Cardiac muscle cell (in vitro differentiated cells and primary cell): ENCODE data around the gene CCL25. TPM values are rescaled to one million over a fixed set of nuclear protein-coding genes. Genes with fewer than 3 reads are reported as not detected.
A peak's percentile ranks its signal among the peaks of the same experiment; 100 is the strongest.

Experiments
- DNase-seq, 2 donors: peaks; one replicate each; pipeline versions ENCODE4 v3.0.0 to v3.0.0-alpha.2; 2010 to 2017; ENCODE audit warnings: low read depth in 1 of 2, low spot score in 1 of 2
- H3K27ac ChIP-seq: fragments of 200-600 bp; sonication (generic); 2 replicates; pipeline ENCODE4 v1.5.1; 2016
- H3K27me3 ChIP-seq: fragments of 200-600 bp; sonication (generic); 2 replicates; pipeline ENCODE4 v1.6.0; 2016; ENCODE audit warnings: control low read depth
- H3K36me3 ChIP-seq: fragments of 200-600 bp; sonication (generic); 2 replicates; pipeline ENCODE4 v1.5.1; 2016; ENCODE audit warnings: control low read depth
- H3K4me1 ChIP-seq: fragments of 200-600 bp; sonication (generic); 2 replicates; pipeline ENCODE4 v1.8.1; 2017; ENCODE audit warnings: low read depth, mild to moderate bottlenecking, mixed run types
- H3K4me3 ChIP-seq: fragments of 200-600 bp; sonication (generic); 2 replicates; pipeline ENCODE4 v1.5.1; 2016; ENCODE audit warnings: mild to moderate bottlenecking
- H3K9me3 ChIP-seq: fragments of 200-600 bp; sonication (generic); 2 replicates; pipeline ENCODE4 v1.5.1; 2017; ENCODE audit warnings: low read depth, mild to moderate bottlenecking, control low read depth
- CTCF ChIP-seq: IDR thresholded peaks from 2 replicates; pipeline ENCODE4 v1.5.1; 2012; ENCODE audit warnings: low read depth, mild to moderate bottlenecking, low read length
- polyA plus RNA-seq: library from polyadenylated mRNA; unstranded; fragments of >200 nt; fragmentation: Nextera tagmentation; extraction: Ambion mirVana; gene quantifications from 2 replicates; pipeline ENCODE4 v1.2.1, GENCODE V29; 2016
- total RNA-seq: library from RNA; depleted of rRNA; stranded (reverse); fragments of >200 nt; gene quantifications from 2 replicates; pipeline ENCODE4 v1.2.3, GENCODE V29; 2016

Gene CCL25, protein sequence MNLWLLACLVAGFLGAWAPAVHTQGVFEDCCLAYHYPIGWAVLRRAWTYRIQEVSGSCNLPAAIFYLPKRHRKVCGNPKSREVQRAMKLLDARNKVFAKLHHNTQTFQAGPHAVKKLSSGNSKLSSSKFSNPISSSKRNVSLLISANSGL
- not detected in 2 replicates for total RNA-seq
- not detected in 2 replicates for polyA plus RNA-seq

DNA sequence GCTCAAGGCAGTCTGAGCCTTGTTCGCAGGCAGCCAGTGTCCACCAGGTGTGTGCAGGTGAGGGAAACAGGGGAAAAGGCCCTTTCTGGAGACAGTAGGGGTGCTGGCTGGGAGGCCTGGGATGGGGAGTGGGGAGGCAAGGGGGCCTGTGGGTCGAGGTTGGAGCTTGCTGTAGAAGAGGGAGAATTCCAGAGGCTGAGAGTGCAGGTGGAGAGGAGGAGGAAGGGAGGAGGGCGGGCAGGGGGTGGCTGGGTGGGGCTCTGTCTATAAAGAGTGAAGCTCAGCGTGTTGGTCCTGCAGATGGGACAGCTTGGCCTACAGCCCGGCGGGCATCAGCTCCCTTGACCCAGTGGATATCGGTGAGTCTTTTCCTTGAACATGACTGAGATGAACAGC is at the start of gene CCL25:
TSS of gene CCL25 (plus strand) at position 297 of the 396 bp plus-strand sequence. CDS start 290 bp downstream, outside the sequence.
- TF ChIP-seq CTCF = no peak
- Histone ChIP-seq H3K9me3 (no peaks in the 10 kb centered on the region), H3K27ac (no peak within 1 kb of the TSS), H3K4me1 (no peaks in the 10 kb centered on the region), H3K4me3 (no peak within 1 kb of the TSS), H3K27me3 (peaks cover 3% of the 10 kb centered on the region), H3K36me3 (no peaks in the 10 kb centered on the region)
- DNase-seq = no peak

GRCh38 chr19:8004001-8004400 is 48.6 kb upstream of the CCL25 start:
- TF ChIP-seq CTCF = no peak
- H3K27ac ChIP-seq = peak overlapping the region; percentile 95
- H3K4me1 ChIP-seq = peaks cover 16% of the 10 kb centered on the region
- DNase-seq = no peak
- H3K36me3 ChIP-seq = no peaks in the 10 kb centered on the region
- peak overlapping the region; percentile 86 for H3K4me3 ChIP-seq
- no peaks in the 10 kb centered on the region for H3K9me3 ChIP-seq
- no peaks in the 10 kb centered on the region for H3K27me3 ChIP-seq

DNA sequence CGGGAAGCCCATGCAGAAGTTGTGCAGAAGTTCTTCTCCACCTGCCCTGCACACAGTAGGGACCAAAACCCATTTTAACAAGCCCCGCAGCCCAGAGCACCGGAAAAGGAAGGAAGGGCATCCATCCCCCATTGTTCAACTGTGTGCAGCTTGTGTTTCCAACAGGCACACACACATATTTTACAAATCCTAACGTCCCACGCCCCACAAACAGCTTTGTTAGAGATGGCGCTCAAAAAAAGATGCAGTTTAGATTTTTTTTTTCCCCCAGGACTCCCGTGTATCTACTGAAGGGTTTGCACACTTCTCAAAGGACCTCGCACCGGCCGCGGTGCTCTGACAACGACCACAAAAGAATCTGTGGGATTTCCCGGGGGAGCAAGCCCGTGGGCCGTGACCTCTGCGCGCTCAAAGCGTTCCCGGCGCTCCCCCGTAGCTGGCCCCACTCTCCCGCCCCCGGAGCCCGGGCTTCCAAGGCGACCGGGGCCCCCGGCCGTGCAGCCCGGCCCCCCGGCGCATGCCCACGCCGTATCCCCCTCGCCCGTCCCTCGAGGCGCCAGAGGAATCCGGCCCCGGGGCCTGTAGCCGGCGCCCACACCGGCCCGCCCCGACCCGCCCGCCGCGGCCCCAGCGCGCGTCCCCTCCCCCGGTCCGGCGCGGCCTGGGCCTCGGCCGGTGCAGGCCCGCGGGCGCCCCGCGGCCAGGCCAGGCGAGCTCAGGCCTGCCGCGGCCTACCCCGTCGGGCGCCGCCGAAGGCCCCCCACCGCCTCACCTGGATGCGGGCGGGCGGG is 47.6 kb upstream of the CCL25 start:
- peak overlapping the region; percentile 95 for H3K27ac ChIP-seq
- no peaks in the 10 kb centered on the region for H3K36me3 ChIP-seq
- H3K27me3 ChIP-seq = no peaks in the 10 kb centered on the region
- peak overlapping the region; percentile 86 for H3K4me3 ChIP-seq
- H3K9me3 ChIP-seq = no peaks in the 10 kb centered on the region
- no peak for TF ChIP-seq CTCF
- DNase-seq = peak; percentile 50 to 53
- peaks cover 16% of the 10 kb centered on the region for H3K4me1 ChIP-seq

- H3K4me1 ChIP-seq = peaks cover 16% of the 10 kb centered on the region
- no peaks in the 10 kb centered on the region for H3K36me3 ChIP-seq
- H3K4me3 ChIP-seq = peak within 1 kb of the TSS; percentile 86
- H3K9me3 ChIP-seq = no peaks in the 10 kb centered on the region
- peak within 1 kb of the TSS; percentile 95 for H3K27ac ChIP-seq
- DNase-seq = peak; percentile 94 to 96
- TF ChIP-seq CTCF = no peak
- H3K27me3 ChIP-seq = no peaks in the 10 kb centered on the region
Observed at GRCh38 chr19:8005534-8006256, 46.9 kb upstream of the CCL25 start, which contains the start of gene ELAVL1. Gene ELAVL1 (minus strand): TSS chr19:8005641. CDS start chr19:7991815, 13,826 bp downstream.

- Histone ChIP-seq H3K36me3 (no peaks in the 10 kb centered on the region), H3K4me3 (no peak overlapping the region), H3K27me3 (no peaks in the 10 kb centered on the region), H3K27ac (no peak overlapping the region), H3K9me3 (no peaks in the 10 kb centered on the region), H3K4me1 (no peaks in the 10 kb centered on the region)
- DNase-seq = no peak
- peak; percentile 17 for TF ChIP-seq CTCF
Observed at GRCh38 chr19:8017808-8018207, 34.8 kb upstream of the CCL25 start.
